ENCODE data around the gene TMEM156.

GRCh38 chr4:39063430-39063829 lies 31.2 kb upstream of the TMEM156 start:
- TF ChIP-seq POLR2A (IDR thresholded peaks at IDR 0.05; ENCODE audit: low read depth, low read length) (no peak), TAF1 (IDR thresholded peaks at IDR 0.05; ENCODE audit: borderline replicate concordance, low read depth, low read length) (no peak), POLR2AphosphoS5 (IDR thresholded peaks at IDR 0.05; ENCODE audit: low read depth, low read length) (no peak)

Measured in GM12892 (cell line).